K562 (cell line): Measurements from ENCODE around the gene ALB. TPM values are rescaled to one million over a fixed set of nuclear protein-coding genes. Genes with fewer than 3 reads are reported as not detected.

Source experiments
- ATAC-seq: fragments of 200-7000 bp; cut with Tn5 transposase; 3 replicates; pipeline ENCODE4 v1.9.1; 2020; ENCODE audit warnings: moderate library complexity
- BruUV-seq: library from RNA; stranded (reverse); fragments of 400-500 nt; replicated peaks from 2 replicates; lab custom pipeline; 2021; lab: Mats Ljungman, UMichigan
- CTCF ChIA-PET: fragments of 300-600 bp; formaldehyde crosslinking; extraction: SDS; loops from one replicate; lab custom pipeline; 2021; ENCODE audit warnings: low intra/inter-chr PET ratio; lab: Yijun Ruan, JAX
- POLR2A ChIA-PET: fragments of 300-600, 350-650 bp; sonication (Branson Sonifier 250); formaldehyde crosslinking; extraction: SDS; loops from one replicate; lab custom pipeline; 2021; ENCODE audit warnings: antibody characterized with exemption, inconsistent platforms; lab: Yijun Ruan, JAX
- DNase-seq, 4 experiments: peaks; one replicate each; pipeline versions ENCODE4 v3.0.0 to v3.0.0-alpha.2; 2011 to 2018; ENCODE audit warnings: low spot score in 3 of 4, mixed read lengths in 3 of 4; ENCODE audit errors: extremely low read depth in 1 of 4
- FAIRE-seq: peaks from 2 replicates; lab custom pipeline; 2011; peaks lifted over from hg19 to GRCh38; lab: Jason Lieb, UNC
- H2AFZ ChIP-seq: 2 replicates; pipeline ENCODE4 v1.6.0; 2011; ENCODE audit warnings: low read depth, low read length, control low read depth, inconsistent platforms
- H3K27ac ChIP-seq: fragments of 200-600 bp; 3 replicates; pipeline ENCODE4 v1.8.0; 2011; ENCODE audit warnings: low read depth, mild to moderate bottlenecking, control low read depth, inconsistent platforms, low read length, moderate library complexity, mixed read lengths; ENCODE audit errors: extremely low read depth
- H3K27me3 ChIP-seq, 2 experiments: fragments of 300-600 bp in 1 of 2; 2 replicates in 1 of 2; 3 replicates in 1 of 2; pipeline versions ENCODE4 v1.6.0 to v1.8.0; 2011; ENCODE audit warnings: inconsistent platforms in 2 of 2, low read length in 2 of 2, mild to moderate bottlenecking in 1 of 2, mixed read lengths in 1 of 2, moderate library complexity in 1 of 2; ENCODE audit not compliant: control insufficient read depth in 2 of 2, insufficient read depth in 2 of 2
- H3K36me3 ChIP-seq: fragments of 300-600 bp; 3 replicates; pipeline ENCODE4 v1.8.0; 2011; ENCODE audit warnings: mild to moderate bottlenecking, low read length, inconsistent platforms; ENCODE audit not compliant: control insufficient read depth, insufficient read depth
- H3K4me1 ChIP-seq, 2 experiments: fragments of 200-600 bp in 1 of 2; replicated peaks in 1 of 2; 2 replicates in 1 of 2; 3 replicates in 1 of 2; pipeline versions ENCODE4 v1.5.1 to v1.8.0; 2011; ENCODE audit warnings: inconsistent platforms in 2 of 2, low read length in 2 of 2, mild to moderate bottlenecking in 1 of 2, mixed read lengths in 1 of 2, moderate library complexity in 1 of 2; ENCODE audit not compliant: control insufficient read depth in 2 of 2, insufficient read depth in 2 of 2
- H3K4me2 ChIP-seq: 2 replicates; pipeline ENCODE4 v1.6.1; 2011; ENCODE audit warnings: low read length, control low read depth, inconsistent platforms, mixed read lengths; ENCODE audit not compliant: insufficient read depth
- H3K4me3 ChIP-seq: fragments of 200-600 bp; sonication (generic), shearing (Covaris generic); 2 replicates; pipeline ENCODE4 v1.5.1; 2016; ENCODE audit warnings: control low read depth, inconsistent platforms
- H3K79me2 ChIP-seq: fragments of 200-600 bp; 3 replicates; pipeline ENCODE4 v1.8.0; 2011; ENCODE audit warnings: low read length, inconsistent platforms; ENCODE audit not compliant: control insufficient read depth, insufficient read depth
- H3K9ac ChIP-seq, 2 experiments: 2 replicates each; pipeline versions ENCODE4 v1.6.0 to v1.6.1; 2011; ENCODE audit warnings: low read depth in 2 of 2, low read length in 2 of 2, control low read depth in 1 of 2, inconsistent platforms in 1 of 2, mild to moderate bottlenecking in 1 of 2, mixed read lengths in 1 of 2; ENCODE audit not compliant: insufficient read depth in 1 of 2
- H3K9me1 ChIP-seq: one replicate; pipeline ENCODE4 v1.6.0; 2011; ENCODE audit warnings: inconsistent platforms, mild to moderate bottlenecking, low read length, moderate library complexity; ENCODE audit not compliant: control insufficient read depth, insufficient read depth
- H3K9me3 ChIP-seq: replicated peaks from 2 replicates; pipeline ENCODE4 v1.5.1; 2011; ENCODE audit warnings: low read depth, low read length, inconsistent platforms; ENCODE audit not compliant: control insufficient read depth, insufficient read depth
- H4K20me1 ChIP-seq: replicated peaks from 2 replicates; pipeline ENCODE4 v1.6.1; 2011; ENCODE audit warnings: low read length, inconsistent platforms, mixed read lengths; ENCODE audit not compliant: control insufficient read depth, insufficient read depth
- CBX8 ChIP-seq: fragments of 200-600 bp; sonication (generic); IDR thresholded peaks from 2 replicates; pipeline ENCODE4 v1.6.1; 2012; ENCODE audit warnings: borderline replicate concordance, mixed run types, low read depth, mild to moderate bottlenecking, moderate library complexity, mixed read lengths, low read length, control low read depth, inconsistent platforms; ENCODE audit not compliant: poor library complexity, severe bottlenecking; ENCODE audit errors: extremely low read depth
- CHD2 ChIP-seq: IDR thresholded peaks from 2 replicates; pipeline ENCODE4 v1.6.1; 2011; ENCODE audit warnings: low read depth, low read length
- FOS ChIP-seq: IDR thresholded peaks from 3 replicates; pipeline ENCODE4 v1.6.1; 2011; ENCODE audit not compliant: insufficient read length; ENCODE audit errors: extremely low read depth
- RNF2 ChIP-seq: sonication (generic); IDR thresholded peaks from 2 replicates; pipeline ENCODE4 v1.6.1; 2016
- SETDB1 ChIP-seq: IDR thresholded peaks from one replicate; pipeline ENCODE4 v1.6.1; 2012; ENCODE audit warnings: low read length, control low read depth, inconsistent platforms
- SMARCB1 ChIP-seq: IDR thresholded peaks from 2 replicates; pipeline ENCODE4 v1.6.1; 2011; ENCODE audit warnings: improper control_type of control experiment, low read depth; ENCODE audit not compliant: insufficient read length
- SMARCC2 ChIP-seq: fragments of 450-650 bp; IDR thresholded peaks from 2 replicates; pipeline ENCODE4 v1.6.1; 2017; ENCODE audit warnings: antibody characterized with exemption, moderate library complexity, mild to moderate bottlenecking, low read depth
- SREBF2 ChIP-seq: sonication (generic); formaldehyde crosslinking; IDR thresholded peaks from 2 replicates; pipeline ENCODE4 v1.4.0; 2020; ENCODE audit warnings: mild to moderate bottlenecking, missing genetic modification reagents
- TRIM24 ChIP-seq, 2 experiments: fragments of 450-650 bp; IDR thresholded peaks; 2 replicates each; pipeline ENCODE4 v1.6.1; 2016
- in situ Hi-C: fragments of 300-500 bp; cut with MboI; formaldehyde crosslinking; loops from 4 replicates; pipeline ENCODE4 v1.15.0; 2018; ENCODE audit warnings: inconsistent platforms, mixed read lengths
- intact Hi-C: fragments of 100-400 bp; cut with micrococcal nuclease; formaldehyde crosslinking; loops from 2 replicates; pipeline ENCODE4 v1.14.2; 2022
- polyA plus RNA-seq, 8 experiments: library from polyadenylated mRNA; depleted of rRNA in 4 of 8; stranded (reverse) in 5 of 8; unstranded in 3 of 8; fragments of >200 nt; fragmentation: Nextera tagmentation in 2 of 8; fragmentation: Illumina TruSeq in 1 of 8; extraction: Ambion mirVana in 2 of 8; extraction: Trizol in 1 of 8; gene quantifications; 2 replicates each; pipeline versions ENCODE4 v1.2.1 to v1.2.3, GENCODE V29; 2011 to 2014; ENCODE audit warnings: inconsistent platforms in 1 of 8, missing spikeins in 1 of 8
- total RNA-seq, 7 experiments: library from RNA; depleted of rRNA in 6 of 7; stranded (reverse); fragments of >200 nt in 6 of 7; fragmentation: Illumina TruSeq in 2 of 7; extraction: Trizol in 2 of 7; gene quantifications; 2 replicates each; pipeline versions ENCODE4 v1.2.1 to v1.2.3, GENCODE V29; 2011 to 2021; ENCODE audit warnings: low replicate concordance in 1 of 7
- TF ChIP-seq, protein P1 (sequence below): fragments of 450-650 bp; IDR thresholded peaks from 2 replicates; pipeline ENCODE4 v1.6.1; 2017; ENCODE audit warnings: mild to moderate bottlenecking, moderate library complexity

ALB gene
- total and polyA plus RNA-seq, 9 of the 15 experiments (the other 6 are each of a cell fraction or from before 2014, with no cell fraction given), result 0.04 to 18.5 (median 0.20) TPM; not detected in 2

DNA sequence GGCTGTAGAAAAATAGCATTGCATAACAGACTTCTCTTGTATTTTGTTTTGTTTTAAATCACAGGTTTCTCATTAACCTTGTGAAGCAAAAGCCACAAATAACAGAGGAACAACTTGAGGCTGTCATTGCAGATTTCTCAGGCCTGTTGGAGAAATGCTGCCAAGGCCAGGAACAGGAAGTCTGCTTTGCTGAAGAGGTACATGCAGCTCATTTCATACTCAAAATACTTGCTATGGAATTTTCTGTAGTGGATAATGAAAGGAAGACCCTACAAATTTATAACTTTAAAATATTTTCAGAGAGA lies 49.6 kb downstream of the ALB start:
- H3K27me3 ChIP-seq, result no peaks in the 10 kb centered on the region
- CTCF ChIA-PET, result no interaction called here
- TF ChIP-seq SREBF2 (no peak), SMARCB1 (no peak), FOS (no peak), RNF2 (no peak), SETDB1 (no peak), CBX8 (no peak), SMARCC2 (no peak), TRIM24 (IDR thresholded peaks at IDR 0.05) (no peak), CHD2 (no peak)
- TF ChIP-seq, protein P1, sequence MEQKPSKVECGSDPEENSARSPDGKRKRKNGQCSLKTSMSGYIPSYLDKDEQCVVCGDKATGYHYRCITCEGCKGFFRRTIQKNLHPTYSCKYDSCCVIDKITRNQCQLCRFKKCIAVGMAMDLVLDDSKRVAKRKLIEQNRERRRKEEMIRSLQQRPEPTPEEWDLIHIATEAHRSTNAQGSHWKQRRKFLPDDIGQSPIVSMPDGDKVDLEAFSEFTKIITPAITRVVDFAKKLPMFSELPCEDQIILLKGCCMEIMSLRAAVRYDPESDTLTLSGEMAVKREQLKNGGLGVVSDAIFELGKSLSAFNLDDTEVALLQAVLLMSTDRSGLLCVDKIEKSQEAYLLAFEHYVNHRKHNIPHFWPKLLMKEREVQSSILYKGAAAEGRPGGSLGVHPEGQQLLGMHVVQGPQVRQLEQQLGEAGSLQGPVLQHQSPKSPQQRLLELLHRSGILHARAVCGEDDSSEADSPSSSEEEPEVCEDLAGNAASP, result no peak
- no peak for DNase-seq
- no peaks in the 10 kb centered on the region for H3K9me3 ChIP-seq
- POLR2A ChIA-PET, result no interaction called here
- no peaks in the 10 kb centered on the region for H3K79me2 ChIP-seq
- H3K36me3 ChIP-seq, result no peaks in the 10 kb centered on the region
- H3K4me1 ChIP-seq, result peaks cover 5 to 17% of the 10 kb centered on the region in 2 experiments; a peak in 4 of 5 replicates
- intact Hi-C loops (no loop called here), in situ Hi-C loops (no loop called here)
- H3K9me1 ChIP-seq, result no peaks in the 10 kb centered on the region
- no peak overlapping the region for H3K4me2 ChIP-seq
- no peak for FAIRE-seq
- H2AFZ ChIP-seq, result peak overlapping the region; percentile 49; the same call in 1 of the 2 replicates
- no TSS peak for BruUV-seq
- H4K20me1 ChIP-seq, result no peaks in the 10 kb centered on the region
- ATAC-seq, result no peak
- H3K27ac ChIP-seq, result no peak overlapping the region
- H3K4me3 ChIP-seq, result no peak overlapping the region
- no peak overlapping the region for H3K9ac ChIP-seq
